GM18907 (cell line): ENCODE results near the gene KRTAP5-3.

Experiments
- ATAC-seq: cut with Tn5 transposase; IDR thresholded peaks from one replicate; pipeline ENCODE4 v1.9.1; 2021; ENCODE audit warnings: mild to moderate bottlenecking, moderate library complexity; ENCODE audit not compliant: unreplicated experiment

KRTAP5-3 gene

DNA sequence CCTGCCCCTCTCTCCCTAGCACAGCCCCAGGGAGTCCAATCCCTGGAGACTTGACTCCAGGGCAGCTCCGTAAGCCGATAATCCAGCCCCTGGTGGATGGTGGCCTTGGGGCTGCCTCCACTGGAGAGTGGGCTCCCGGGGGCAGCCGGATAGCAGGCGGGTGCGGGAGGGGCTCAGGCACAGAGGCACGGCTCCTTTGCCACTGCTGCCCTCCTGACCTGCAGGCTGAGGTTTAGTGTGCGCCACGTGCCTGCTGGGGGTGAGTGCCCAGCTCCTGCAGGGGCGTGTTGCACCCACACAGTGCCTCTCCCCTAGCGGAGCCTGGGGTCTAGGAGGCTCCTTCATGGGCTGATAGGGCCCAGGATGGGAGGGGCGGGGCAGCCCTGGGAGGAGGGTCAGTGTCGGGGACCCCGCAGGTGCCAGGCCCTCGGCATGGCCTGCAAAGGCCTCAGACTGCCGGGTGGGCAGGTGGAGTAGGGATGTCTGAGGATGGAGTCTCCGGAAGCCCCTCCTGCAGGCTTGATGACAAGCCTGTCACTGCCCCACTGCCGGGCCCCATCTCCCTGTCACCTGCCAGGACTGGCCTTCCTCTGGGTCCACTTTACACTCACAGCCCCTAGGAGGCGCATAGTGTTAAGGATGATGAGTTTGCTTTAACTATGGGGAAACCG lies 41.7 kb downstream of the KRTAP5-3 start:
- no peak for ATAC-seq

DNA sequence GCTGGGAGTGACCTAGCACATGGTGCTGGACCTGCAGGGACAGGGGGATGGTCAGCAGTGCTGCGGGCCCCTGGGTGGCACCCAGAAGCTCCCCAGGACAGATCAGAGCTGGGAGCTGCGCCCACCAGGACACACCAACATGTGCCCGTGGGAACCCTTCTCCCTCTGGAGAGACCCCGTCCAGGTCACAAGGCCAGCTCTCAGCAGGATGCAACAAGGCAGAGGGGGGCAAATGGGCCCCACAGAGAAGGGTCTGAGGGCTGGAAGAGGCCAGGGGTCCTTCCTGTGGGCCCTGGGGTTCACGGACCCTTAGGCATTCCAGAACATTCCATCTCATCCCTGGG lies 42.4 kb downstream of the KRTAP5-3 start:
- ATAC-seq = no peak

DNA sequence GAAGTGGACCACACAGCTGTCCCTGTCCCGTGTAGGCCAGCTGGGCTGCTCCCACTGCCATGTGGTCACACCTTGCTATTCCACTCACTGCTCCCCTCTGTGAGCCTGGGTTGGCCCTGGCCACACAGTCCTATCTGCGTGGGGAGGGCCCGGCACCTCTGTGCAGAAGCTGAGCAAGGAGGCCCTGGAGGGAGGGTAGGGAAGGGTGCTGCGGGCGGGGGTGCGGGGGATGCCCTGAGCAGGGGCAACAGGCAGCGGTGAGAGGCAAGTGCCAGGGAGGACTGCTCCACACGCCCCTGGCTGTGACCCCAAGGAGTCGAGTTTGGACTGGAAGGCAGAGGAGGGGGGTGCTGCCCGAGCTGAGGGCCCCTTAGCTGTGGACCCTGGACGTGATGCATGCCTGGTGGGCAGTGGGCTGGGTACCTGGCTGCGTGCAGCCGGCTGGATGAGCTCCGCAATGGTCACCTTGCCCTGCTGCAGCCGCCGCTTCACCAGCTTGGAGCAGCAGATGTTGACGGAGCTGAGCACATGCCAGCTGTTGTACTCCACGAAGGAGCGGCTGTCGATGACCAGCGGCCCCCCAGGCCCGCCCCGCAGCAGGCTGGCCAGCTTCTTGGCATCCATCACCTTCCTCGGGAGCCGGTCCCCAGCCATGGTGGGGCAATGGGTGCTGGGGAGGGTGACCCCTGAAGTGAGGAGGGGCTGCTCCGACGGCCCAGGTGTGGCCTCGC lies 42.9 kb downstream of the KRTAP5-3 start:
- ATAC-seq = no peak

DNA sequence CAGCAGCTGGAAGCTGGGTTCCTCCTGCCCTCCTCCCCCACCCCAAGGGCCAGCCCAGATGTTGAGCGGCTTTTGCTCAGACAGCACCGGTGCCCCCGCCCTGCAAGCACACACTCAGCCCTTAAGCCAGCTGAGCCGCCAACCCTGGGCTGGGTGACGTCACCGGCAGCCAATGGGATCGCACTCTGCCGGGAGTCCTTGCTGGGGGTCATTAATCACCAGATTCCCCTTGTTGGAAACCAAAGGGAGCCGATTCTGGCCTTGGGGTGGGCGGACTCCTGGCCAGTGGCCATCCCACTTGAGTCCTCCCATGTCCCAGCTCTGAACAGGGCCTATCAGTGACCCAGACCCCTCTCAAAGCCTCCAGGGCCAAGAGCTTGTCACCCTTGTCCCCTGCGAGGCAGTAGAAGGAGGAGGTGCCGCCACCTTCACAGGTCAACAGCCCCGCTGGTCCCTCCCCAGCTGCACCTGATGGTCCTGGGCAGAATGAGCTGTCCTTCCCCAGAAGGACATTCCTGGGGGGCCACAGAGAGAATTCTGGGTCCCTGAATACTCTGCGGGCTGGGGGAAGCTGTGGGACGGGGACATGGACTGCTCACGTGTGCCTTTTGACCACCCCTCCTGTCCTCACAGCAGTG lies 43.6 kb downstream of the KRTAP5-3 start:
- ATAC-seq = no peak

DNA sequence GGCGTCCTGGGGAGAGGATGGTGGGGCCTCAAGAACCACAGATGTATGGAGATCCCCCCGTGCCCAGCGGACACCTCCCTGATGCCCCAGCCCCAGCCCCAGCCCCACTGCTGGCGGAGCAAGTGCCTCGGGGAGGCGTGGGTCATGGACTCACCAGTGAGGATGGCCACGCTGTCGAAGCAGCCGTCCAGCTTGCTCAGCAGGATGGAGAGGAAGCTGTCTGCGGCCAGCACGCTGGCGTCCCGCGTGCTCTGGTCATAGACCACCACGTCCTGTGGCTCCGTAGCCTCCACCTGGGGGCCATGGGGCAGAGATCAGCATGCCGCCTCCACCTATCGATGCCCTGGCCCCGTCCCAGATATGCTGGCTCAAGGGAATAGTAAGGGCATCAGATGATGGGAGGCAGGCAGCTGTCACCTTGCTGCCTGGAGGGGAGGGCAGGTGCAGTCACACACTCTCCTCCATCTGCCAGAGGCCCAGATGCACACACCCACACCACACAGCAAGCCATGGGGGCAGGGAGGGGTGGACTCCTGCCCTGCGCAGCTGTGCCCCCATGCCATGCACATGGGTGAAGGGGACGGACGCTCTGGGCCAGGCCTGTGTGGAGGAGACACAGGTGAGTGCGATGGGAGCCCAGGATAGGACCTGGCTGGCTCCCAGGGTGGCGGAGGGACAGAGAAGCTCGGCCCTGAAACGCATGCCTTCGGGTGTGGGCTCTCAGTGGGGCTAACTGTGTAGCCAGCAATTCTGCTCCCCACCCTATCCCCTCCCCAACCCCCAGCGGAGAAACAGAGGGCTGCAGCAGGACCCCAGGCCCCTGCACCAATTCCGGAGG lies 44.3 kb downstream of the KRTAP5-3 start:
- no peak for ATAC-seq

DNA sequence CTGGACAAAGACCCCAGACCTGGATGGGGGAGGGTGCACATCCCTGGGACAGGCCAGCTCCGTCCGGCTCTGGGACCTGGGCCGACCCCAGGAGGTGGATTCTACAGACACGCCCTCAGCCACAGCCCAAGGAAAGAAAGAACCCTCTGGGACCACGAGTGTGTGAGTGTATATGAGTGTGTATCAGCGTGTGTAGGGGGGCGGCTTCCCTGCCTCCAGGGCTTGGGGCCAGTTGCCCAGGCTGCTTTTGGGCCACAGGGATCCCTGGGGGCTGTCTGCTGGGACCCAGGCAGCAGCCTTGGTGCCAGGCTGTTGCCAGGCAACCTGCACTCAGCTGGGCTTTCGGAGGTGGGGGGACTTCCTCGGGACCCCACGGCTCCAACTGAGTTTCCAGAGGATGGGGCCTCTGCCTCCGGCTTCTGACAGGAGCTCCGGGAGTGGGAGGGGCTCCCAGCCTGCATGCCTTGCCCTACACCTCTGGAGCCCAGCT lies 45.1 kb downstream of the KRTAP5-3 start:
- ATAC-seq = no peak

DNA sequence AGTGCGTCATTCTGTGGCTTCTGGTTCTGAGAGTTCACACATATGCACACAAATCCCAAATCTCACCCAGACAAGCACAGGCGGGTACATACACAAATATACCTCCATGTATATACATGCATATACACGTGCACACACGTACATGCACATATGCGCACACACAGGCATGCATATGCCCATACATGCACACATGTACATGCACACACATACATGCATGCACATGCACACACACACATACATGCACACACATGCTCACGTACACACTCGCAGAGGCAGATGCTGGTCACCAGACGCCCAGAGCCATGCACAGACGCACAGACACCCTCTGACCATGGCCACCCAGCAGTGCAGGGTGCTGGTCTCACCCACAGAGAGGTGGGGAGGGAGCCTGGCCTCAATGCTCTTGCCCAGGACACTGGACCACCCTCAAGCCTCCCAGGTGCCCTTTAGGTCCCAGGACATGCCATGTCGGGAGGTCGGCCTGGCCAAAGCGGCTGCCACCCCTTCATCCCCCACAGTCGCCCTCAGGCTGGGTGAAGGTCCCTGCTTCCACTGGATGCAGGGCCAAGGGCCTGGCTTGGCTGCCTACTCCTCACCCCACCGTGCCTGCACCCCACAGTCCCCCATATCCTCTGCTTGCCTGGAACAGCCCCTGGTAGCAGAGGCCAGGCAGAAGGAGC lies 45.7 kb downstream of the KRTAP5-3 start:
- no peak for ATAC-seq

DNA sequence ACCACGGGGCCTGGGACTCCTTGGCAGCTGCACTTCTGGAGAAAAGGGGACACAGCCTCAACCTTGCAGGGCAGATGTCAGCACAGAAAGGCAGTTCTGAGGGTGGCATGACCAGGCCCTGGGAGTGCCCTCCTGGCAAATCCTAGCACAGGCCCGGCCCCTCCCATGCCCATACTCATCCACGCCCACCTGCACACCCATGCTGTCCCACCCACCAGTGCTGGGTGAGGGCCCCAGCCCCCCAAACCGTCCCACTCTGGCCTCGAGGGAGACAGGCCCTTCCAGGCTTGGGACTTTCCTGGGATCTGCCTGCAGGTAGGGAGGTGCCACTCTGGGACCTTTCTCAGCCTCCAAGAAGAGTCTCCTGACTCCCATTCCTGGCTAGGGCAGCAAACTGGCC lies 46.3 kb downstream of the KRTAP5-3 start:
- no peak for ATAC-seq

DNA sequence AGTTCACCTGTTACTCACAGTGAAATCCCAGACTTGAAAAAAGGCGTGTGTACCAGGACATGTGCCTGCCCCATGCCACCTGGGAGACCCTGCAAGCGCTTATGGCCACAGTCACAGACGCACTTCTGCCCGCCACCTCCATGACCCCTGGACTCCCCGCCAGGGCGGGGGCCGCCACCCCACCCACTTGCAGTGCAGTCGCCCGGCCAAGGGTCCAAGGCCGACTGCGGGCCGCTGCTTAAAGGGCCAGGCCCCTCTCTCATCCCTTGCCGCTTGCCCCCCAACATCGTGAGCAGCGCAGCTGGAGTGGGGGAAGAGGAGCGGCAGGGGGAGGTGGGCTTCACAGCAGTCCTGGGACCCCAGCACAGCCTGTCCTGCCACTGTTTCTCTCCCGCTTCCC lies 47.0 kb downstream of the KRTAP5-3 start:
- no peak for ATAC-seq

DNA sequence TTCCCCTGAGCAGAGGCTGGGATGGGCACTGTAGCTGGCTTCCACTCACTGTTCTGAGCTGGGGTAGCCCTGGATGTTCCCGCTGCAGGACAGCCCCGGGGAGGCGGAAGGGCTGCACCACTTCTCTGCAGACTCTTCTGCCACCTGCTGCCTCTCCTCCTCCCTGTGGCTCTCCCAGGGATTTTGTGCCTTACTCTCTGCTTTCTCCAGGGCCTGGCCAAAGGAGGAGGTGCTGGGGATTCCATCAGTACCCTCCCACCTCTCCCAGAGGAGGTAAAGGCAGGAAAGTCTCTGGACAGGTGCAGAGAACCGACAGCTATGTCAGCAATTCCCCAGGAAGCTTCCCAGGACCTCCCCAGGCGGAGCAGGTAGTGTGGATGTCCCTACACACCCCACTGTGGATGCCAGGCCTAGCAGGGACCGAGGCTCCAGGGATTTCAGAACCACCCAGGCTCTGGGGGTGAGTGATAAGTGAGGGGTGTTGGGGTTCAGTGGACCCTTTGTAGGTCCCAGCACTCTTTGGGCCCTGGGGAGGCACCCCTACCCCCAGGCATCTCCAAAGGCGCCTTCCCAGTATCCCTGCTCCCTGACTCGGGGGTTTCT lies 47.5 kb downstream of the KRTAP5-3 start:
- ATAC-seq = no peak

DNA sequence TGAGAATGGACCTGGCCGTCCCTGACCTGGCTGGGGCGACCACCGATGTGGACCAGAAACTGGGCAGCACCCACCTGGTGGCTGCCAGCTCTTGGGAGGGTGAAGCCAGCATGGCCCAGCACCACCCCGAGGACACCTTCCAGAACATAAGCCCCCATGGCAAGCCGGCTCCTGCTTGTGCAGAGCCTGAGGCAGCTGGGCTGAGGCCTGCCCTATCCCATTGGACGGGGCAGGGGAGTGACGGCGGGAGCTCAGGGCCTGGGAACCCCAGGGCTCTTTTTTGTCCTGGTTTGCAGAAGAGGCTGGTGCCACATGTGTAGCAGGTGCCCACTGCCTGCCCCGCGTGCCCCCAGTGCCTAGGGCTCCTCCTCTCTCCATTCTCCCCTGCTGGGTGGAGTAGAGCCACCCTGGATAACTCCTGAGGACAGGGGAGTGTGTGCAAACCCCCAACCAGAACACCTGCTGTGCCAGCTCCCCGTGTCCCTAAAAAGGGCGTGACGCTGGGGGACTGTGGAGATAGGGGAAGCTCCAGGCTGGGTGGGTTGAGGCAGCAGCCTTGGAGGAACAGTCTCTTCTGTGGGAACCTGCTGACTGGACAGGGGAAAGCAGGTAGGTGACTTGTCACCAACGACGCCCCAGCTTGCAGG lies 48.1 kb downstream of the KRTAP5-3 start:
- no peak for ATAC-seq

DNA sequence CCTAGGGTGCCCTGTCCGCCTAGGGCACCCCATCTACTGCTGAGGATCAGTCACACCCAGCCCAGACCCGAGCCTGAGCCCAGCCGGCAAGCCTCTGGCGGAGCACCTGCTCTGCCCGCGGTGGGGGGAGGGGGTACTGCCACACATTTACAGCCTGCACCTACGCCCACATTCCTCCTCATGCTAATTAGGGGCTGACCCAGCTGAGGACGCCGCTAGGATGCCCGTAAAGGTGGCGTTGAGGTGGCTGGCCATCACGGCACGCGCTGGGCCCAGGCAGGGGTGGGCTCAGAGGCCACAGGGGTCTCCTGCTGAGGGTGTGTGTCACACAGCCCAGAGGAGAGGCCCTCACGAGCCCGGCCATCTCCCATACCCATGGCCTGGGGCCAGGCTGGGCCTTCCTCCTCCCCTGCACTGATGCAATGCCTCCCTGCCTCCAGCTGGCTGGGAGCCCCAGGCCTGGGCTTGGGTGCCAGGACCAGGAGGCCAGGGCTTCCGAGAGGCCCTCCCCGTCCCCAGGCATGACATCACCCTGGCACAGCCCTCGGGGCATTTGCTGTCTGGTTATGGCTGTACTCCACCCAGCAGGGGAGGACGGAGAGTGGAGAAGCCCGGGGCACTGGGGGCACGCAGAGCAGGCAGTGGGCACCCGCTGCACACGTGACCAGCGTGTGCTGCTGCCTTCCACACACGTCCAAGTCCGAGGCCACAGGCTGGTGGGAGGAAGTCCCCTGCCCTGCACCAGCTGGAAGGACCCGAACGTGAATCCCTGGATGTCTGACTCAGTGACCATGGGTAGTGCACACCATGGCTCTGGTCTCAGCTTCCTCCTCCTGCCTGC lies 48.9 kb downstream of the KRTAP5-3 start:
- no peak for ATAC-seq

DNA sequence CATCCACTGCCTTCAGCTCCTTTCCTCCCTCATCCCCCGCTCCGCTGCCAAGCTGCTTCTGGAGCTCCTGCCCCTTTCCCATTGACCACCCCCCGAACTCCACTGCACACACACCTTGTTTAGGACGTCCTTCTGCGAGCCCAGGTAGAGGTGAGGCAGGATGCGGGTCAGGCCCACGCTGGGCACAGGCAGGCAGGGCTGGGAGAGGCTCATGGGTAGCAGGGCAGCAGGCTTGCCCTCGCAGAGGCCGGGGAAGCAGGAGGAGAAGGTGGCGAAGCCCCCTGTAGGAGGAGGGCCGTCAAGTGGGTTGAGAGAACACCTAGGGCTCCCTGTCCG lies 49.5 kb downstream of the KRTAP5-3 start:
- no peak for ATAC-seq

DNA sequence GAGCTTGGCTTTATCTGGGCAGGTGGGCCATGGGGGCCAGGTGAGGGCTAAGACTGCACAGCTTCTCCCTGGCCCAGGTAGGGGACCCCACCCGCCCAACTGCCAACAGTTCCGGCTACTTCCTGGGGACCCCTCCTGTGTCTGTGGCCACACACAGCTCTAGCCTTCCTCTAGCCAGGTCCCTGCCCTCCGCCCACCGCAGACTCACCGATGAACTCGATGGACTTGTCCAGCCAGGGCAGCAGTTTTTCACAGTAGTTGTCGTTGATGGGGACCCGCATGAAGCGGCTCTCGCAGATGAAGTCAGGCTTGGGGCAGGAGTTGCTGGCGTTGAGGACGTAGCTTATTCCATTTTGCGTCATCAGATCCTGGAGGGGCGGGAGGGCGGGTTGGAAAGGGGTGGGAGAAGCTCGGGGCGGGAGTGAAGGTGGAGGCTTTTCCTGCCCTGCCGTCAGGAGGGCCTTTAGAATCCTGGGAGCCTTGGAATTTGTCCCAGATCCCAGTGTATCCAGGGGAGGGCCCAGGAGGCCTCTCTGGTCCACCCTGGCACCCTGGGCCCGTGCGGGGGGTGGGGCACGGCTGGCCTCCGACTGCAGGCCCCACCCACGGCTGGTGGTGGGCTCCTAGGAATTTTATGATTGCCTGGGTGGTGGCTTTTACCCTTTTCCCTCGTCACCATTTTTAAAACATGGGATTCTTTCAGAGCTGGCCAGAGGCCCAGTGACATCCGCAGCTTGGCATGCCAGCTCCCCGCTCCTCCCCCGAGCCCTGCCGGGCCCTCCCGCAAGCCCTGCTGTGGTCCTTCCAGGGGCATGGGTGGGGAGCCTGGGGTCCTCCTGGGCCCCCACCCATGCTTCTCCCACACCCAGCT lies 50.1 kb downstream of the KRTAP5-3 start:
- ATAC-seq = no peak
